HEK293 (cell line): Measurements from ENCODE around the gene LYPD6B.

Source experiments
- CTCF ChIP-seq: fragments of 450-650 bp; formaldehyde crosslinking; IDR thresholded peaks from 2 replicates; pipeline ENCODE4 v1.5.1; 2016; ENCODE audit warnings: missing biosample characterization, missing genetic modification characterization
- KLF10 ChIP-seq: fragments of 450-650 bp; IDR thresholded peaks from 2 replicates; pipeline ENCODE4 v1.5.1; 2018; ENCODE audit warnings: missing biosample characterization, mild to moderate bottlenecking, missing genetic modification characterization
- REST ChIP-seq: fragments of 450-650 bp; formaldehyde crosslinking; IDR thresholded peaks from 2 replicates; pipeline ENCODE4 v1.5.1; 2016; ENCODE audit warnings: missing biosample characterization, missing genetic modification characterization
- YY1 ChIP-seq: fragments of 450-650 bp; formaldehyde crosslinking; IDR thresholded peaks from 2 replicates; pipeline ENCODE4 v1.5.1; 2018; ENCODE audit warnings: missing biosample characterization, missing genetic modification characterization
- ZBTB21 ChIP-seq: fragments of 450-650 bp; formaldehyde crosslinking; IDR thresholded peaks from 2 replicates; pipeline ENCODE4 v1.5.1; 2017; ENCODE audit warnings: missing biosample characterization, missing genetic modification characterization
- ZNF10 ChIP-seq: fragments of 450-650 bp; formaldehyde crosslinking; IDR thresholded peaks from 2 replicates; pipeline ENCODE4 v1.5.1; 2017; ENCODE audit warnings: missing biosample characterization, missing genetic modification characterization
- ZNF138 ChIP-seq: fragments of 450-650 bp; formaldehyde crosslinking; IDR thresholded peaks from 2 replicates; pipeline ENCODE4 v1.5.1; 2016; ENCODE audit warnings: missing biosample characterization, missing genetic modification characterization, borderline replicate concordance
- ZNF239 ChIP-seq: fragments of 450-650 bp; formaldehyde crosslinking; IDR thresholded peaks from 2 replicates; pipeline ENCODE4 v1.5.1; 2016; ENCODE audit warnings: missing biosample characterization, missing genetic modification characterization
- ZNF24 ChIP-seq: fragments of 450-650 bp; formaldehyde crosslinking; IDR thresholded peaks from 2 replicates; pipeline ENCODE4 v1.5.1; 2016; ENCODE audit warnings: missing biosample characterization, missing genetic modification characterization
- ZNF335 ChIP-seq: fragments of 450-650 bp; formaldehyde crosslinking; conservative IDR thresholded peaks from 2 replicates; pipeline ENCODE4 v1.5.1; 2016; ENCODE audit warnings: missing biosample characterization, missing genetic modification characterization
- ZNF398 ChIP-seq: fragments of 450-650 bp; formaldehyde crosslinking; IDR thresholded peaks from 2 replicates; pipeline ENCODE4 v1.5.1; 2017; ENCODE audit warnings: missing biosample characterization, missing genetic modification characterization
- ZNF530 ChIP-seq: fragments of 450-650 bp; formaldehyde crosslinking; IDR thresholded peaks from 2 replicates; pipeline ENCODE4 v1.5.1; 2016; ENCODE audit warnings: low read depth, missing biosample characterization, missing genetic modification characterization
- ZNF76 ChIP-seq: fragments of 450-650 bp; formaldehyde crosslinking; IDR thresholded peaks from 2 replicates; pipeline ENCODE4; 2016; ENCODE audit warnings: low read depth, missing biosample characterization, missing genetic modification characterization, borderline replicate concordance
- ZNF837 ChIP-seq: fragments of 450-650 bp; formaldehyde crosslinking; IDR thresholded peaks from 2 replicates; pipeline ENCODE4 v1.5.1; 2016; ENCODE audit warnings: missing biosample characterization, missing genetic modification characterization

GRCh38 chr2:149188291-149188690, 149.8 kb downstream of the LYPD6B start:
- TF ChIP-seq CTCF (tag by site-specific recombination), result no peak
- TF ChIP-seq ZNF398 (tag by site-specific recombination), result no peak
- no peak for TF ChIP-seq KLF10 (tag by site-specific recombination)
- no peak for TF ChIP-seq ZNF837 (tag by site-specific recombination)
- no peak for TF ChIP-seq YY1 (tag by site-specific recombination)
- no peak for TF ChIP-seq ZNF24 (tag by site-specific recombination)
- TF ChIP-seq REST (tag by site-specific recombination), result no peak
- TF ChIP-seq ZBTB21 (tag by site-specific recombination), result no peak
- no peak for TF ChIP-seq ZNF335
- TF ChIP-seq ZNF76 (tag by site-specific recombination), result no peak
- no peak for TF ChIP-seq ZNF239 (tag by site-specific recombination)
- TF ChIP-seq ZNF530 (tag by site-specific recombination), result no peak
- TF ChIP-seq ZNF138 (tag by site-specific recombination), result no peak
- TF ChIP-seq ZNF10 (tag by site-specific recombination), result no peak
